Heart left ventricle (tissue), 16 donors: Measurements from ENCODE around the gene DCAF8L2. TPM values are rescaled to one million over a fixed set of nuclear protein-coding genes. Genes with fewer than 3 reads are reported as not detected.

Experiments
- ATAC-seq, 4 donors: fragments of 200-7000 bp; cut with Tn5 transposase; one replicate each; pipeline ENCODE4 v1.9.1; 2020 to 2022; ENCODE audit warnings: moderate library complexity in 4 of 4, mild to moderate bottlenecking in 3 of 4, moderate number of reproducible peaks in 1 of 4
- DNase-seq, 5 donors: peaks; one replicate each; pipeline ENCODE4 v3.0.0-alpha.2; 2020
- H3K27ac ChIP-seq, 12 donors: fragments of 200-600 bp; sonication (generic) in 4 of 12; one replicate each; pipeline versions ENCODE4 v1.5.0 to v1.8.0; 2016 to 2022; ENCODE audit warnings: mild to moderate bottlenecking in 2 of 12
- H3K27me3 ChIP-seq, 9 donors: fragments of 200-600 bp; sonication (generic) in 2 of 9; one replicate each; pipeline versions ENCODE4 v1.5.1 to v1.8.0; 2016 to 2022; ENCODE audit warnings: mild to moderate bottlenecking in 3 of 9
- H3K36me3 ChIP-seq, 9 donors: fragments of 200-600 bp; sonication (generic) in 2 of 9; one replicate each; pipeline versions ENCODE4 v1.5.0 to v1.8.0; 2018 to 2022; ENCODE audit warnings: mild to moderate bottlenecking in 2 of 9
- H3K4me1 ChIP-seq, 12 donors: fragments of 200-600 bp; sonication (generic) in 4 of 12; one replicate each; pipeline versions ENCODE4 v1.5.0 to v1.8.0; 2016 to 2022; ENCODE audit warnings: mild to moderate bottlenecking in 3 of 12
- H3K4me3 ChIP-seq, 12 donors: fragments of 200-600 bp; sonication (generic) in 4 of 12; one replicate each; pipeline versions ENCODE4 v1.5.0 to v1.8.0; 2017 to 2022; ENCODE audit warnings: mild to moderate bottlenecking in 9 of 12, moderate library complexity in 4 of 12
- H3K9me3 ChIP-seq, 12 donors: fragments of 200-600 bp; sonication (generic) in 4 of 12; one replicate each; pipeline versions ENCODE4 v1.5.0 to v1.8.0; 2016 to 2022; ENCODE audit warnings: mild to moderate bottlenecking in 1 of 12
- CTCF ChIP-seq, 12 donors: fragments of 200-600 bp; sonication (generic) in 4 of 12; IDR thresholded peaks; one replicate each; pipeline versions ENCODE4 v1.5.0 to v1.8.0; 2018 to 2022; ENCODE audit warnings: antibody characterized with exemption in 12 of 12, mild to moderate bottlenecking in 5 of 12
- POLR2A ChIP-seq, 2 donors: fragments of 450-650 bp; IDR thresholded peaks; one replicate each; pipeline ENCODE4 v1.6.1; 2017; ENCODE audit warnings: antibody characterized with exemption in 2 of 2, mild to moderate bottlenecking in 2 of 2, moderate library complexity in 2 of 2
- WGBS, 4 donors: extraction: QIAGEN DNeasy Blood & Tissue Kit in 2 of 4; methylation state at CpG; one replicate each; pipeline versions ENCODE4 v1.1.5 to v1.1.7; 2013 to 2018; 5-methylcytosine and 5-hydroxymethylcytosine counted together
- intact Hi-C, 10 donors: fragments of 100-400 bp; cut with DNase I; formaldehyde crosslinking; loops; one replicate each; pipeline versions ENCODE4 v1.11.1 to v1.14.2; 2022
- polyA plus RNA-seq, 2 donors: library from polyadenylated mRNA; stranded (reverse); fragments of 200-250 nt; gene quantifications; one replicate each; pipeline ENCODE4 v1.2.3, GENCODE V29; 2013
- total RNA-seq, 9 donors: library from RNA; depleted of rRNA in 2 of 9; stranded (reverse); fragments of >200 nt in 2 of 9; fragmentation: NEBNext Ultra II Directional in 3 of 9; extraction: Animal tissue kit (Norgen Biotek cat#: 25700) in 3 of 9; gene quantifications; one replicate each; pipeline versions ENCODE4 v1.1.0 to v1.2.4, GENCODE V29; 2016 to 2023
- donor health status: ischemic (EF 13 %, LVEDD 7.1; RV severe dilation, severe dysfunction).
- donor health status: healthy with polysubstance abuse.
- donor health status: DM: no; HTN: yes; CAD: no.
- donor health status: DM: no; HTN: no; CAD: no.
- donor health status: ischemic (EF 25% LVEDD 6.9; RV normal size, moderate dysfunction).
- donor health status: ischemic (EF 25% LVEDD 5.7; RV mildly dilated, moderate dysfunction).
- donor health status: healthy.
- donor health status: DM: yes; HTN: yes; CAD: no.
- donor health status: ischemic (EF 35%, LVEDD 5.7; RV mildly dilated, moderate dysfunction).
- donor health status: nonischemic (EF 11% LVEDD 7.7; RV severe dilation, severe dysfunction).
- donor health status: DM: yes; HTN: yes; CAD: no.
- donor health status: PGD.
- donor health status: ischemic (EF 29% LVEDD 5.4; RV normal size, mild dysfunction).
- donor health status: nonischemic (EF 23%, LVEDD 6.1; RV moderate dilation, normal function).

DCAF8L2 gene
- total and polyA plus RNA-seq, 11 donors, result not detected

GRCh38 chrX:27775984-27776383 is 185.8 kb downstream of the DCAF8L2 start:
- no peak for DNase-seq
- 63 to 84% (median 73%) methylated on average over 2 of the region's 2 CpGs for WGBS, 4 donors

GRCh38 chrX:27796640-27797257 is 206.6 kb downstream of the DCAF8L2 start:
- WGBS, 4 donors, result 64 to 92% (median 69%) methylated on average over 6 of the region's 6 CpGs
- intact Hi-C loops, result no loop called here

More at GRCh38 chrX:27775984-27776383, 185.8 kb downstream of the DCAF8L2 start:
- TF ChIP-seq CTCF (IDR thresholded peaks at IDR 0.05), result no peak
- no peak for ATAC-seq
- Histone ChIP-seq H3K27ac (no peak overlapping the region), H3K4me1 (no peaks in the 10 kb centered on the region), H3K36me3 (no peaks in the 10 kb centered on the region), H3K4me3 (no peak overlapping the region), H3K27me3 (no peaks in the 10 kb centered on the region), H3K9me3 (no peaks in the 10 kb centered on the region)
- intact Hi-C loops, result no loop called here

GRCh38 chrX:27797575-27797974 is 207.4 kb downstream of the DCAF8L2 start:
- 36 to 53% (median 47%) methylated on average over 1 of the region's 1 CpG for WGBS, 4 donors
- Histone ChIP-seq H3K9me3 (no peaks in the 10 kb centered on the region), H3K27ac (no peak overlapping the region), H3K4me1 (no peaks in the 10 kb centered on the region), H3K4me3 (no peak overlapping the region), H3K27me3 (no peaks in the 10 kb centered on the region), H3K36me3 (no peaks in the 10 kb centered on the region)
- ATAC-seq, result no peak
- DNase-seq, result no peak
- intact Hi-C loops, result no loop called here
- TF ChIP-seq POLR2A (IDR thresholded peaks at IDR 0.05) (no peak), CTCF (IDR thresholded peaks at IDR 0.05) (no peak)

More at GRCh38 chrX:27796640-27797257, 206.6 kb downstream of the DCAF8L2 start:
- Histone ChIP-seq H3K27me3 (no peaks in the 10 kb centered on the region), H3K4me3 (no peak overlapping the region), H3K36me3 (no peaks in the 10 kb centered on the region), H3K9me3 (no peaks in the 10 kb centered on the region), H3K27ac (no peak overlapping the region), H3K4me1 (no peaks in the 10 kb centered on the region)
- ATAC-seq (no peak), DNase-seq (no peak)
- no peak for TF ChIP-seq POLR2A (IDR thresholded peaks at IDR 0.05)
- no peak for TF ChIP-seq CTCF (IDR thresholded peaks at IDR 0.05)

Other genes starting within 250 kb of the DCAF8L2 start
- gene PPP4R3C, start 127.0 kb upstream of the DCAF8L2 start, total RNA-seq, result not detected
- not detected for gene PPP4R3C, start 127.0 kb upstream of the DCAF8L2 start, polyA plus RNA-seq
- not detected for gene MAGEB10, start 217.6 kb downstream of the DCAF8L2 start, total RNA-seq
- gene MAGEB10, start 217.6 kb downstream of the DCAF8L2 start, polyA plus RNA-seq, result not detected